NCI-H2227 treated with DMSO at 0.1 percent for 48 hours (cell line): ENCODE results near the gene ACVR2A.

Source experiments
- DNase-seq: peaks from one replicate; lab custom pipeline; 2025; lab: John Stamatoyannopoulos, UW

The ACVR2A gene

GRCh38 chr2:147855316-147855715, 10.5 kb downstream of the ACVR2A start:
- no peak for DNase-seq

- no peak for DNase-seq
These were observed 11.1 kb downstream of the ACVR2A start for GRCh38 chr2:147855977-147856376.

GRCh38 chr2:147860009-147860408, 15.2 kb downstream of the ACVR2A start:
- DNase-seq, result no peak

GRCh38 chr2:147862859-147863516, 18.2 kb downstream of the ACVR2A start:
- DNase-seq, result no peak

GRCh38 chr2:147863835-147864234, 19.0 kb downstream of the ACVR2A start:
- no peak for DNase-seq

GRCh38 chr2:147865560-147865959, 20.7 kb downstream of the ACVR2A start:
- no peak for DNase-seq

GRCh38 chr2:147867050-147867449, 22.2 kb downstream of the ACVR2A start:
- no peak for DNase-seq

- DNase-seq, result no peak
These were observed 25.1 kb downstream of the ACVR2A start for GRCh38 chr2:147869934-147870333.

- no peak for DNase-seq
These were observed 28.1 kb downstream of the ACVR2A start for GRCh38 chr2:147872967-147873366.

- no peak for DNase-seq
These were observed 29.1 kb downstream of the ACVR2A start for GRCh38 chr2:147873859-147874483.

GRCh38 chr2:147879846-147880245, 35.0 kb downstream of the ACVR2A start:
- DNase-seq, result no peak

GRCh38 chr2:147882631-147883030, 37.8 kb downstream of the ACVR2A start:
- no peak for DNase-seq

- DNase-seq, result no peak
These were observed 40.0 kb downstream of the ACVR2A start for GRCh38 chr2:147884830-147885229.

- no peak for DNase-seq
These were observed 41.3 kb downstream of the ACVR2A start for GRCh38 chr2:147886136-147886535.

- DNase-seq, result no peak
These were observed 43.9 kb downstream of the ACVR2A start for GRCh38 chr2:147888680-147889079.

- DNase-seq, result no peak
These were observed 59.2 kb downstream of the ACVR2A start for GRCh38 chr2:147904051-147904450.

GRCh38 chr2:147909178-147909577, 64.3 kb downstream of the ACVR2A start:
- DNase-seq, result no peak

GRCh38 chr2:147910990-147911473, 66.2 kb downstream of the ACVR2A start:
- peak; percentile 83 for DNase-seq

GRCh38 chr2:147913701-147914480, 69.1 kb downstream of the ACVR2A start:
- no peak for DNase-seq

GRCh38 chr2:147916067-147916466, 71.2 kb downstream of the ACVR2A start:
- DNase-seq, result no peak

GRCh38 chr2:147916723-147917122, 71.9 kb downstream of the ACVR2A start:
- no peak for DNase-seq

GRCh38 chr2:147917161-147917560, 72.3 kb downstream of the ACVR2A start:
- no peak for DNase-seq

GRCh38 chr2:147923846-147924245, 79.0 kb downstream of the ACVR2A start:
- no peak for DNase-seq
